HepG2 (cell line): Measurements from ENCODE around the gene IFT88. TPM values are rescaled to one million over a fixed set of nuclear protein-coding genes. Genes with fewer than 3 reads are reported as not detected.
A peak's percentile ranks its signal among the peaks of the same experiment; 100 is the strongest.

ENCODE experiments used
- ATAC-seq: fragments of 200-7000 bp; cut with Tn5 transposase; 3 replicates; pipeline ENCODE4 v1.9.1; 2020; ENCODE audit warnings: mild to moderate bottlenecking, moderate library complexity
- BruUV-seq: library from RNA; stranded (reverse); fragments of 400-500 nt; replicated peaks from 2 replicates; lab custom pipeline; 2021; lab: Mats Ljungman, UMichigan
- CTCF ChIA-PET: fragments of 300-600 bp; formaldehyde crosslinking; extraction: SDS; loops from one replicate; lab custom pipeline; 2021; ENCODE audit warnings: low total read pairs, inconsistent platforms, low intra/inter-chr PET ratio; lab: Yijun Ruan, JAX
- POLR2A ChIA-PET: fragments of 350-600 bp; sonication (Branson Sonifier 250); formaldehyde crosslinking; loops from one replicate; lab custom pipeline; 2020; ENCODE audit warnings: antibody characterized with exemption, inconsistent platforms; lab: Yijun Ruan, JAX
- DNase-seq: peaks from one replicate; pipeline ENCODE4 v3.0.0-alpha.2; 2015; ENCODE audit warnings: low spot score
- FAIRE-seq: peaks from 3 replicates; lab custom pipeline; 2011; peaks lifted over from hg19 to GRCh38; lab: Jason Lieb, UNC
- H2AFZ ChIP-seq: one replicate; pipeline ENCODE4 v1.6.1; 2011; ENCODE audit warnings: low read length, inconsistent platforms
- H3K27ac ChIP-seq: fragments of 300-600 bp; 3 replicates; pipeline ENCODE4 v1.8.0; 2011; ENCODE audit warnings: mixed run types, mild to moderate bottlenecking, mixed read lengths, low read length, inconsistent platforms; ENCODE audit not compliant: insufficient read depth; ENCODE audit errors: extremely low read length
- H3K27me3 ChIP-seq, 2 experiments: fragments of 200-600 bp in 1 of 2; 2 replicates in 1 of 2; 3 replicates in 1 of 2; pipeline versions ENCODE4 v1.6.0 to v1.8.0; 2011; ENCODE audit warnings: low read length in 2 of 2, mild to moderate bottlenecking in 2 of 2, moderate library complexity in 2 of 2, inconsistent platforms in 1 of 2; ENCODE audit not compliant: insufficient read depth in 2 of 2, control insufficient read depth in 1 of 2
- H3K36me3 ChIP-seq, 2 experiments: fragments of 200-600 bp in 1 of 2; replicated peaks in 1 of 2; 2 replicates in 1 of 2; 3 replicates in 1 of 2; pipeline versions ENCODE4 v1.5.1 to v1.8.0; 2011; ENCODE audit warnings: low read length in 2 of 2, inconsistent platforms in 1 of 2; ENCODE audit not compliant: insufficient read depth in 2 of 2, control insufficient read depth in 1 of 2
- H3K4me1 ChIP-seq: 2 replicates; pipeline ENCODE4 v1.5.1; 2012; ENCODE audit warnings: low read length, inconsistent platforms; ENCODE audit not compliant: insufficient read depth
- H3K4me2 ChIP-seq: 2 replicates; pipeline ENCODE4 v1.6.0; 2011; ENCODE audit warnings: low read depth, low read length, inconsistent platforms
- H3K4me3 ChIP-seq, 3 experiments: fragments of 200-600 bp in 1 of 3; sonication (generic), shearing (Covaris generic) in 1 of 3; replicated peaks in 1 of 3; 2 replicates each; pipeline ENCODE4 v1.5.1; 2011 to 2016; ENCODE audit warnings: low read length in 3 of 3, inconsistent platforms in 2 of 3, low read depth in 2 of 3, mild to moderate bottlenecking in 2 of 3, control low read depth in 1 of 3, mixed read lengths in 1 of 3; ENCODE audit not compliant: insufficient read depth in 1 of 3
- H3K79me2 ChIP-seq: one replicate; pipeline ENCODE4 v1.6.1; 2011; ENCODE audit warnings: low read length, inconsistent platforms; ENCODE audit not compliant: insufficient read depth
- H3K9ac ChIP-seq: 2 replicates; pipeline ENCODE4 v1.6.0; 2011; ENCODE audit warnings: mild to moderate bottlenecking, low read depth, low read length, inconsistent platforms; ENCODE audit not compliant: insufficient read depth
- H3K9me3 ChIP-seq: 2 replicates; pipeline ENCODE4 v1.5.1; 2012; ENCODE audit warnings: mild to moderate bottlenecking, low read length
- H4K20me1 ChIP-seq: 2 replicates; pipeline ENCODE4 v1.6.0; 2011; ENCODE audit warnings: inconsistent platforms, mild to moderate bottlenecking, low read length, moderate library complexity; ENCODE audit not compliant: insufficient read depth
- BRD4 ChIP-seq: sonication (generic); formaldehyde crosslinking; IDR thresholded peaks from 2 replicates; pipeline ENCODE4 v1.4.0; 2020; ENCODE audit warnings: missing genetic modification reagents
- GMEB1 ChIP-seq: sonication (generic); formaldehyde crosslinking; IDR thresholded peaks from 2 replicates; pipeline ENCODE4 v1.5.1; 2020; ENCODE audit warnings: missing genetic modification reagents, mild to moderate bottlenecking, borderline replicate concordance
- GTF3A ChIP-seq: sonication (generic); formaldehyde crosslinking; conservative IDR thresholded peaks from 2 replicates; pipeline ENCODE4 v1.4.0; 2020; ENCODE audit warnings: mild to moderate bottlenecking, missing genetic modification reagents
- IRF2 ChIP-seq: IDR thresholded peaks from 2 replicates; pipeline ENCODE4 v1.6.1; 2018; ENCODE audit warnings: missing genetic modification reagents, missing compliant biosample characterization
- MEIS2 ChIP-seq: sonication (generic); formaldehyde crosslinking; IDR thresholded peaks from 2 replicates; pipeline ENCODE4 v1.9.0; 2021; ENCODE audit warnings: mild to moderate bottlenecking, missing genetic modification reagents
- NRL ChIP-seq: sonication (generic); formaldehyde crosslinking; IDR thresholded peaks from 2 replicates; pipeline ENCODE4 v1.5.0; 2020; ENCODE audit warnings: missing genetic modification reagents, mild to moderate bottlenecking, moderate library complexity, borderline replicate concordance
- PAXIP1 ChIP-seq: sonication (generic); formaldehyde crosslinking; conservative IDR thresholded peaks from 2 replicates; pipeline ENCODE4 v1.4.0; 2020; ENCODE audit warnings: mild to moderate bottlenecking, missing genetic modification reagents, moderate library complexity
- SALL2 ChIP-seq: sonication (generic); formaldehyde crosslinking; IDR thresholded peaks from 2 replicates; pipeline ENCODE4 v1.8.1; 2023; ENCODE audit warnings: mild to moderate bottlenecking, missing genetic modification reagents, inconsistent platforms
- SKI ChIP-seq: fragments of 450-650 bp; IDR thresholded peaks from one replicate; pipeline ENCODE4 v1.6.1; 2018; ENCODE audit warnings: mild to moderate bottlenecking; ENCODE audit not compliant: partially characterized antibody
- SNAPC2 ChIP-seq: sonication (generic); formaldehyde crosslinking; IDR thresholded peaks from 2 replicates; pipeline ENCODE4 v1.8.1; 2022; ENCODE audit warnings: mild to moderate bottlenecking, missing genetic modification reagents
- STAG1 ChIP-seq: sonication (generic); formaldehyde crosslinking; IDR thresholded peaks from 2 replicates; pipeline ENCODE4 v1.4.0; 2020; ENCODE audit warnings: missing genetic modification reagents
- YEATS2 ChIP-seq: sonication (generic); formaldehyde crosslinking; IDR thresholded peaks from 2 replicates; pipeline ENCODE4 v1.4.0; 2020; ENCODE audit warnings: missing genetic modification reagents, borderline replicate concordance
- ZNF225 ChIP-seq: sonication (generic); formaldehyde crosslinking; IDR thresholded peaks from 2 replicates; pipeline ENCODE4 v1.4.0; 2020; ENCODE audit warnings: mild to moderate bottlenecking, missing genetic modification reagents
- ZNF639 ChIP-seq: conservative IDR thresholded peaks from 2 replicates; pipeline ENCODE4 v1.6.1; 2018; ENCODE audit warnings: missing genetic modification reagents
- WGBS: methylation state at CpG from one replicate; pipeline ENCODE4 v1.1.6; 2017; ENCODE audit warnings: low lambda C conversion rate; 5-methylcytosine and 5-hydroxymethylcytosine counted together
- in situ Hi-C: cut with HindIII; loops from 2 replicates; pipeline ENCODE4 v1.10.0; 2017; ENCODE audit warnings: low pct_unique_long_range_greater_than_20kb; ENCODE audit not compliant: extremely low pct_ligation_motif_present
- intact Hi-C: fragments of 100-400 bp; cut with micrococcal nuclease; formaldehyde crosslinking; loops from one replicate; pipeline ENCODE4 v1.10.0; 2022; ENCODE audit not compliant: unreplicated experiment
- polyA plus RNA-seq, 8 experiments: library from polyadenylated mRNA; depleted of rRNA in 3 of 8; stranded (reverse) in 7 of 8; unstranded in 1 of 8; fragments of >200 nt; fragmentation: Illumina TruSeq in 4 of 8; extraction: Trizol in 4 of 8; gene quantifications; 2 replicates each; pipeline versions ENCODE4 v1.2.1 to v1.2.3, GENCODE V29; 2011 to 2016; ENCODE audit warnings: low read depth in 4 of 8, missing spikeins in 1 of 8, mixed read lengths in 1 of 8; ENCODE audit not compliant: insufficient read depth in 1 of 8
- total RNA-seq, 5 experiments: library from RNA; depleted of rRNA; stranded (reverse); fragments of >200 nt; fragmentation: Illumina TruSeq; extraction: Trizol; gene quantifications; 2 replicates each; pipeline ENCODE4 v1.2.3, GENCODE V29; 2016; ENCODE audit warnings: low read depth in 1 of 5

The IFT88 gene
- total and polyA plus RNA-seq, 2 of the 13 experiments (the other 11 are each of a cell fraction or from before 2014, with no cell fraction given) = 8.4 to 19.9 TPM

- TF ChIP-seq PAXIP1 (CRISPR knock-in tag) (no peak), SNAPC2 (CRISPR knock-in tag) (no peak)
These were observed 45.4 kb upstream of the IFT88 start (continued) for GRCh38 chr13:20521364-20522115.

- H4K20me1 ChIP-seq = no peaks in the 10 kb centered on the region
- H3K9ac ChIP-seq = peak overlapping the region; percentile 91
- FAIRE-seq (no peak), ATAC-seq (peak; percentile 33), DNase-seq (peak; percentile 15)
- no peaks in the 10 kb centered on the region; a peak in 1 of 5 replicates for H3K36me3 ChIP-seq
- 2% methylated on average over 14 of the region's 37 CpGs for WGBS
- peaks cover 77% of the 10 kb centered on the region for H3K4me1 ChIP-seq
- in situ Hi-C loops (no loop called here), intact Hi-C loops (loop anchor here (5.0 kb wide), 1 partner anchor 57 kb away; no protein-coding TSS in a partner anchor)
- H3K27ac ChIP-seq = peak overlapping the region; percentile 87
- H3K4me3 ChIP-seq = peak overlapping the region; percentile 82 to 85 (median 82)
- H3K79me2 ChIP-seq = peaks cover 25% of the 10 kb centered on the region
- BruUV-seq = no TSS peak
- H2AFZ ChIP-seq = no peak overlapping the region
- peak overlapping the region; percentile 92 for H3K4me2 ChIP-seq
- no peaks in the 10 kb centered on the region for H3K27me3 ChIP-seq
- H3K9me3 ChIP-seq = no peaks in the 10 kb centered on the region
- POLR2A ChIA-PET = interaction anchor here (0.6 to 2.6 kb wide), 7 partner anchors 18 to 648 kb away, joined by 3 to 11 read pairs (median 3); partner anchors contain the start of gene IFT88
- CTCF ChIA-PET = no interaction called here
- TF ChIP-seq YEATS2 (0 out of 2 replicates have a peak, but pooled peaks have one; percentile 23), IRF2 (CRISPR knock-in tag) (0 out of 2 replicates have a peak, but pooled peaks have one; percentile 14), GMEB1 (CRISPR knock-in tag) (no peak), GTF3A (no peak), SALL2 (CRISPR knock-in tag) (no peak), BRD4 (CRISPR knock-in tag) (0 out of 2 replicates have a peak, but pooled peaks have one; percentile 41), ZNF639 (0 out of 2 replicates have a peak, but pooled peaks have one; percentile 23), SKI (no peak), NRL (CRISPR knock-in tag) (0 out of 2 replicates have a peak, but pooled peaks have one; percentile 51), MEIS2 (CRISPR knock-in tag) (0 out of 2 replicates have a peak, but pooled peaks have one; percentile 26), STAG1 (CRISPR knock-in tag) (0 out of 2 replicates have a peak, but pooled peaks have one; percentile 1), ZNF225 (CRISPR knock-in tag) (no peak)
These were observed 41.8 kb upstream of the IFT88 start for GRCh38 chr13:20525144-20525600.
